KOPT-K1 (cell line): ENCODE measurements around the gene DDX10.
A peak's percentile ranks its signal among the peaks of the same experiment; 100 is the strongest.
"Not testable (repeated sequence)": the region's sequence is repeated elsewhere in the genome, so short reads cannot be mapped to it uniquely, and the experiment has no call there.

Experiments
- H3K27ac ChIP-seq: fragments of 200-600 bp; sonication (generic); 2 replicates; pipeline ENCODE4 v1.5.1; 2016; ENCODE audit warnings: antibody characterized with exemption, mild to moderate bottlenecking, low read depth, low read length; ENCODE audit not compliant: poor library complexity, severe bottlenecking
- H3K36me3 ChIP-seq: fragments of 200-600 bp; sonication (generic); 2 replicates; pipeline ENCODE4 v1.5.1; 2017; ENCODE audit warnings: antibody characterized with exemption, mild to moderate bottlenecking, low read length, moderate library complexity; ENCODE audit not compliant: insufficient read depth
- H3K9me3 ChIP-seq: fragments of 200-600 bp; sonication (generic); 2 replicates; pipeline ENCODE4 v1.5.1; 2017; ENCODE audit warnings: antibody characterized with exemption, low read length, mild to moderate bottlenecking; ENCODE audit not compliant: insufficient read depth, poor library complexity, severe bottlenecking

Gene DDX10

DNA sequence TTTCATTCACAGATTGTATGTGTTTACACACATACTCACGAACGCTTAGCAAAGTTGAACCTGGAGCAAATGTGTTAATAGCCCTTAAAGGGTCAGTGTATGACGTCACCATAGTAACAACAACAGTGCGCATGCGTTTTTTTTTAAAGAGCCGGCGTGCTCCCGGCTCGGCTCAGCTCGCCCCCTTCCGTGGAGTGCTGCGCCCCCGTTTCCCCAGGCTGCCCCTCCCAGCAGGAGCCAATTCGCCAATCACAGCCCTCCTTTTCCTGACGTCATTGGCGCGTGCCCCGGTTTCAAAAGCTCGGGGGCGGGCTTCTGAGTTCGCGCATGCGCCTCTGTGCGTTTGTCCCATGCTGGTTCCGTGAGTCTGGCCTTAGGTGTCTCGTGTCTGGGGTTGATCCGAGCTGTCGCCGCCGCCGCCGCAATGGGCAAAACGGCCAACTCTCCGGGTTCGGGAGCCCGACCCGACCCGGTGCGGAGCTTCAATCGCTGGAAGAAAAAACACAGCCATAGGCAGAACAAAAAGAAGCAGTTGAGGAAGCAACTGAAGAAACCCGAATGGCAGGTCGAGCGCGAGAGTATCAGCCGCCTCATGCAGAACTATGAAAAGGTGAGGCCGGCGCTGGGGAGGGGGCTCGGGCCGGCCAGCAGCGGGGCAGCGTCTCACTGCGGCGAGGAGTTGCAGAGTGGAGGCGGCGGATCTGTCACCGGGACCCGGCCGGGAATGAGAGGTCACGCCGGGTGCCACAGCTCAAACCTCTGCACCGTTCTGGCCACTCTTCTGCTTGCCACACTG lies at the start of gene DDX10:
DDX10 (plus strand) TSS at position 340 of the 796 bp plus-strand sequence; CDS start at position 425, 85 bp downstream.
- Histone ChIP-seq H3K27ac (peak within 1 kb of the TSS; percentile 62), H3K36me3 (peaks cover 31% of the 10 kb centered on the region), H3K9me3 (no peaks in the 10 kb centered on the region)

DNA sequence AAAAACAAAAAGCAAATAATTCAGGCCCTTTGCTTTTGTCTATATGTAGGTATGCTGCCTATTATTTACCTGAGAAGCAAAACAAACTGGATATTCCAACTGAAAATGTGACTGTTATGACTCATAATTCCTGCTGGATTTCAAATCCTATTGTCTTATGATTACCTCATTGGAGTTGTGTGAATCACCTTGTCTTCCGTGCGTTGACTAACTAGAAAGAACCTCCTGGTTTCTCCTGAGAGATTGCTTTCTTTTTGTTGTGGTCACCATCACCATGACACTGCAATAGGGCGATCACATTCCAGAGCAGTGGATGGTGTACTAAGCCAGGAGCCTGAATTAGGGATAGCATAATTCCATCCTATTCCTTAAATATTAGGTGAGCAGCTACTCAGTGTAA lies 48.3 kb upstream of the DDX10 start:
- Histone ChIP-seq H3K9me3 (no peaks in the 10 kb centered on the region), H3K27ac (no peak overlapping the region), H3K36me3 (no peaks in the 10 kb centered on the region)

DNA sequence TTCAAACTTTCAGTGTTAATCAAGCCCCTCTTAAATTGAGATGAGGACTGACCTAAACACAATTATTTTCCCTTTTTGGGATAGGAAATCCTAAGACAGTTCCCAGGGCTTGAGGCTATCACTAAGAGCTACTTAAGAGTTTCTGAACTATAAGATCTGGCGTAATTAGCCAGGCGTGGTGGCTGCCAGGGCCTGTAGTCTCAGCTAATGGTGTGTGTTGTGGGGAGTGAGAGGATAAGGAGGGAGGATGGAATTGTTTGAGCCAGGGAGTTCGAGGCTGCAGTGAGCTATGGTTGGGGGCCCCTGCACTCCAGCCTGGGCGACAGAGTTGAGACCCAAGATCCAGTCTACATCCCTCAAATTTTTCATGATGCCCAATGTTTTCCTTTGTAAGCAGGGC lies 47.8 kb upstream of the DDX10 start:
- no peak overlapping the region for H3K27ac ChIP-seq

DNA sequence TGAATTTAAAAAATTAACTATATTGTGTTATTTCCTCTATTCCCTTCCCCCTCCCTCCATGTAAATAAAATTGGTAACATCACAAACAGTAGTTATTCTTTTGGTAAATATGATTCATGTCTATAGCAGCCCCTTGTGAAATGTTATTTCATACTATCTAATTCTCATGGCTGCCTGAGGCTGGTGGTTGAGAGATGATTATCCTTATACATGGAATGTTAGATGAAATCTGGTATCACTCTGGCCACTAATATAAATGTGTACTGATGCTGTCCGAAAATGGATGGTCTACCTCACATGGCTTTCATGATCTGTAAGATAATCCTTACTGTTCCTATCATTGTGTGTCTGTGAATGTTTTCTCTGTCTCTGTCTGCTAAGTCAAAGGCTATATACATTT lies 46.3 kb upstream of the DDX10 start:
- Histone ChIP-seq H3K36me3 (no peaks in the 10 kb centered on the region), H3K27ac (no peak overlapping the region), H3K9me3 (no peaks in the 10 kb centered on the region)

More for the DNA sequence above, 47.8 kb upstream of the DDX10 start:
- Histone ChIP-seq H3K9me3 (no peaks in the 10 kb centered on the region), H3K36me3 (no peaks in the 10 kb centered on the region)

DNA sequence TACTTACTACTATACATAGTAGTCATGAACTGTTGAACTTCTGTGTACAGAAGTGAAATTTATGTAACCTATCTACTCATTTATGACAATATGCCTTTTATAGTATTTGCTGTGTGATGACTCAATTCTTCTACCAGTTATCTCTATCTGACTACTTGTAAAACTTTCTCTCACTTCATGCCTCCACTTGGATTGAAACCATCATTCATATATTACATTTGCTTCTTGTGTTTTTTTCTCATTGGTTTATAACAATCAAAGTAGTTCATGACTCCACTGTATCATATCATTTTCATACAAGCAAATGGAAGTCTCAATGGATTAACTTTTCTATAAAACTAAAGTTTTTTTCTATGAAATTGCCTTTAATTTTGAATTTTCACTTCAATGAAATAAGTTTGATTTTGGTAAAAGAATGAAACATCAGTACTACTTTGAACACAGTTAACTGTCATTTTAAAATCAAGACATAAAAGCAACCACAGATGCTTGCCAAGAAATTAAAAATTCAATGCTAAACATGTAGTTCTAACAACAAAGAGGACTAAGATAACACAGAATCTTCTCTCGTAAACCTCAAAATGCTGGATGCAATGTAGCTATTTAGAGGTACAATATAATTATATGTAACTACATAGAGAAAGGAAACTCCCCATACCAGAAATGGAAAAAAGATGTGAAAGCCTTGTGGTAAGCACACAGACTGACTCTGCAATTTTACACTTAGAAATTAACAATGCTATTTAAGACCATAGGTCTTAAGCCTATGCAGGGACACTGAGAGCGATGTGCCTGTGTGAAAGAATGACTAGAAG lies 43.7 kb upstream of the DDX10 start:
- Histone ChIP-seq H3K9me3 (no peaks in the 10 kb centered on the region), H3K27ac (peak overlapping the region; percentile 36), H3K36me3 (no peaks in the 10 kb centered on the region)

DNA sequence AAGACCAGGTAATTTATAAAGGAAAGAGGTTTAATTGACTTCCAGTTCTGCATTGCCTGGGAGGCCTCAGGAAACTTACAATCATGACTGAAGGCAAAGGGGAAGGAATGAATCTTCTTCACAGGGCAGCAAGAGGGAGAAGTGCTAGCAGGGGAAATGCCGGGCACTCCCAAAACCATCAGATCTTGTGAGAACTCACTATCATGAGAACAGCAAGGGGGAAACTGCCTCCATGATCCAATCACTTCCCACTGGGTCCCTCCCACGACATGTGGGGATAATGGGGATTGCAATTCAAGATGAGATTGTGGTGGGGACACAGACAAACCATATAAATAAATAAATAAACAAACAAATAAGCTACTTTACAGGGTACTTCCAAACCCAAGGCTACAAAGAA lies 42.5 kb upstream of the DDX10 start:
- Histone ChIP-seq H3K36me3 (no peaks in the 10 kb centered on the region), H3K27ac (no peak overlapping the region), H3K9me3 (no peaks in the 10 kb centered on the region)

DNA sequence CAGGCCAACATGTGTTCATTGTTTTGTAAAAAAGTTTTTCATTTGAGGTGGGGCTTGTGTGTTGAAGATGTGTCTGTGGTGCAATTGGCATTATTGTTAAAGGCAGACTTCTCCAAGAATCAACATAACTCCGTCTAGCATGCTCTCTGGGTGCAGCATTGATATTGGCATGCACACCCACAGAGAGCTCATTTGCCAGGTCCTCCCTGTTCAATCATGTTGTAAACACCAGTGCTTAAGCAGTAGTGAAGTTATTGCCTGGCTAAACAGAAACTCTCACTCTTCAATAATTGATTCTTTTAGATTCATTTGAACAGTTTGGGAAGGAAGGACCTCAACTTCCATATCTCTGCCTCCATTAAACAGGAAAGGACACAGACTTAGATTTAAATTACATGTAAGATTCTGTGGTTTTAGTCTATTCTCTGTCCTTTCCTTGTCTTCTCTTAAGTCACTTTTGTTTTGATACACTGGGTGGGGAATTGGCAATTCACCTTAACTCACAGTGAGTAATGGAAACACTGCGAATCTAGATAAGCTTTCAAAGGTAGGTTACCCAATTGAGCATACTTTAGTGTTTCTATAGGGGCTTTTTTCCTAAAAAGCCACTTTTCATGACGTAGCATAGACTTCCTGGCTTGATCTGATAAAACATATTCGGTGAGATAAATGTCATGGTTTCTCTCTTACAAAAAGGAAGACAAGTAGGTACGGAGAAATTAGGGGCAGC lies 40.5 kb upstream of the DDX10 start:
- Histone ChIP-seq H3K27ac (no peak overlapping the region), H3K36me3 (no peaks in the 10 kb centered on the region), H3K9me3 (peaks cover 14% of the 10 kb centered on the region)

DNA sequence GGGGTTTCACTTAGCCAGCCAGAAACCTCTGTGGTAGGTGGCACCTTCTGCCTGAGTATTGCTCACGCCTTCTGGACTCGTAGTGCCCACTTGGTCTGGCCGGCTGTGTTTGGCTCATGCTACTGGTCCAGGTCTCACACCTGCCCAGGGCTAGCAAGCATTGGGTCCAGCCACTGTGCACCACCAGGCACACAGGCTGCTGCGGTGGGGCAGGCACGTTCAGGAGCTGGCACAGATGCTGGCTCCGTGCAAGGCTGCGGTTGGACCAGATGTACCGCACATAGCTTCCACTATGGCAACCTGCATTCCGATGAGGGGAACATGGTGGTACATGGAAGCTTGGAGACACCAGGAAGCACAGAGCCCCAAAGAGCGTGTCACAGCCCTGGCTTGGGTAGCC lies 36.5 kb upstream of the DDX10 start:
- peaks cover 21% of the 10 kb centered on the region for H3K9me3 ChIP-seq
- no peak overlapping the region for H3K27ac ChIP-seq
- H3K36me3 ChIP-seq = no peaks in the 10 kb centered on the region

DNA sequence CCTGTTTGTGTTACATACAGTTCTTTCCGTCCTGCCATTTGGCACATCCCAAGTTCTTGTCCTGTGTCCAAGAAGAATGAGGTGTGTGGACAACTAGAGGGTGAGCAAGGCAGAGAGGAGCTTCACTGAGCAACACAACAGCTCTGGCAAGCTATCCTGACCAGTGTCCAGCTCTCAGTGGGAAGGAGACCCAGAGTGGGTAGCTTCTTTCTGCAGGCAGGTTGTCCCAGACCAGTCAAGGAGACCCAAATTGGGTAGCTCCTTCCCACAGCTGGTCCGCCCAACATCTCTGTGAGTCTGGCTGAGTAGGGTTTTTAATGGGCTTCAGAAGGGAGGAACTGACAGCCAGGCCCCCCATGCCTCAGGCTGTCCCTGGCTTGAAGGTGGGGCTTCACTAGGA lies 36.1 kb upstream of the DDX10 start:
- Histone ChIP-seq H3K36me3 (no peaks in the 10 kb centered on the region), H3K27ac (no peak overlapping the region), H3K9me3 (peaks cover 21% of the 10 kb centered on the region)

DNA sequence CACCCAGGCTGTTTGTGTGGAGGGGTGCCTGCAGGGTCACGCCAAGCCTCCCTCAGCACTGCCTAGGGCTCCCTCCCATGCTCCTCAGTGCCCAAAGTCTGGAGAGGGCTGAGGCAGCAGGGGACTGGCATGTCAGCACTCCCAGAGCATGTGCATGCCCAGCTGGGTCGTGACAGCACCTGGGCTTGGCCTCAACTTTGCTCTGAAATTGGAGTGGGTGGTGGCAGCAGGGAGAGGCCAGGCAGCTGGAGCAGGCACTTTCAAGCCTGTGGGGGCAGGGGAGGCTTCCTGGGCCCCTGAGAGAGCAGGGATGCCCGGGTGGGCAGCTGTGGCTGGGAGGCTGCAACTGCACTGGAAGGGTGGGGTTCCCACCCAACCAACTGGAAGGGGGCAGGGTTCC lies 35.6 kb upstream of the DDX10 start:
- Histone ChIP-seq H3K27ac (no peak overlapping the region), H3K36me3 (no peaks in the 10 kb centered on the region), H3K9me3 (peaks cover 21% of the 10 kb centered on the region)

DNA sequence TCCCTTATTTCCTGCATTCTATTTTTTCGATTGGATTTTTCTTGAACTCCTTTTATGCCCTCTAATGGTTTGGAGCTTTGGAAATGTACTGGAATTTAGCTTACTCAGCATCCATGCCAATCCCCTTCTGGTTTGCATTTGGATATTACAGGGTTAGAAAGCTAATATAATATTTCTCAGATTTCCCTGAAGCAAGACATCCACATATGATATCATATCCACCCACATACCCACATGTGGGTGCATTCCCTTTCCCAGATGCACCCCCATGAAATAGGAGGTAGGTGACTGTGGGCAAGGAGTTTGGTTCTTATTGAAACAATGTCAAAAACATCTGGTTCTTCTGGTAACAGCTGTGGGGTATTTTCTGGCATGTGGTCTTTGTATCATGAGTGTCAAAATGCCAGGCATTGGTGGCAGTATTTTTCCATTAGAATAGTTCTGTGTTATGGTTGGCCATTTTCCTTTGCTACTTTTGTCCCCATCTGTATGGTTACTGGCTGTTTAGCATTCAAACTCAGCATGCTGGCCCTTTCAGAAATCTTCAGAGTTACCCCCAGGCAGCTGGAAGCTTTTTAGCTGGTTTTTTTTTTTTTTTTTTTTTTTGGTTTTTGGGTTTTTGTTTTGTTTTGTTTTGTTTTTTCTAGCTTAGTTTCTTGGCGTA lies 32.7 kb upstream of the DDX10 start:
- Histone ChIP-seq H3K36me3 (no peaks in the 10 kb centered on the region), H3K9me3 (peaks cover 21% of the 10 kb centered on the region), H3K27ac (no peak overlapping the region)

DNA sequence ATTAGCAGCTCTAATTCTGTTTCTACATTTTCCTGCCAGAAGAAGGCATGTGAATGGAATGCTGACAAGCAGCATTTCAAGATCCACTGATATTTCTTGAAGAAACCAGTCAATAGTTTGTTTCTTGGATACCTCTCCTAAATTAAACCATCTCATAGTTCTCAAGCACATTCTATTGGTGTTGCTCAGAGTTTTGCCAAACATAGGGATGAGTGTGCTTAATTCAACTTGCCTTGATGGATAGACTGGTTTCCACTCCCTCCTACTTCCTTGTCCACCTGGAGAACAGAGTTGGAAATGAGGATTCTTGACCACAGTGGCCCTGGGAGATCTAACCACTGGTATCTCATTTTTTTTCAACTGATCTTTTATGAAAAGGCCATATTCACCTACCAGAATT lies 29.8 kb upstream of the DDX10 start:
- no peak overlapping the region for H3K27ac ChIP-seq
- no peaks in the 10 kb centered on the region for H3K9me3 ChIP-seq
- H3K36me3 ChIP-seq = no peaks in the 10 kb centered on the region

DNA sequence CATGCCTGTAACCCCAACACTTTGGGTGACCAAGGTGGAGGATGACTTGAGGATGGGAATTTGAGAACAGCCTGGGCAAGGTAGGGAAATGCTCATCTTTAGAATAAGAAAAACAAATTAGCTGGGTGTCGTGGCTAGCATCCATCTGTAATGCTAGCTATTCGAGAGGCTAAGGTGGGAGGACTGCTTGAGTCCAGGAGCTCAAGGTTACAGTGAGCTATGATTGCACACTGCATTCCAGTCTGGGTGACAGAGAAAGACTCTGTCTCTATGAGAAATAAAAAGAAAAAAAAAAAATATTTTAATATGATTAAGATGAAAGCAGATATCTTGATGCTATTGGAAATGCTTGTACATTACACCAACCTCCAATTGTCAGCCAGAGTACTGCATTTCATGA lies 28.6 kb upstream of the DDX10 start:
- no peaks in the 10 kb centered on the region for H3K9me3 ChIP-seq
- no peak overlapping the region for H3K27ac ChIP-seq
- H3K36me3 ChIP-seq = no peaks in the 10 kb centered on the region

DNA sequence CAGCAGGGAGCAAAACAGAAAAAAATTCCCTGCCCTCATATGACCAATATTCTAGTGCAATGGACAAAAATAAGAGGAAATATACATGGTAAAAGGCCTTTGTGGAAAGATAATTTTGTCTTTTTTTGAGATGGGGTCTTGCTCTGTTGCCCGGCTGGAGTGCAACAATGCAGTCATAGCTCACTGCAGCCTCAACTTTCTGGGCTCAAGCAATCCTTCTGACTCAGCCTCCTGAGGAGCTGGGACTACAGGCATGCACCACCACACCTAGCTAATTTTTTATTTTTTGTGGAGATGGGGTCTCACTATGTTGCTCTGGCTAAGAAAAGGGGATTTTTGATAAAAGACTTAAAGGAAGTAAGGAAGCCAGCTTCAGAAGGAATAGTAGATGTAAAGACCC lies 25.7 kb upstream of the DDX10 start:
- no peaks in the 10 kb centered on the region for H3K9me3 ChIP-seq
- no peaks in the 10 kb centered on the region for H3K36me3 ChIP-seq
- H3K27ac ChIP-seq = no peak overlapping the region

DNA sequence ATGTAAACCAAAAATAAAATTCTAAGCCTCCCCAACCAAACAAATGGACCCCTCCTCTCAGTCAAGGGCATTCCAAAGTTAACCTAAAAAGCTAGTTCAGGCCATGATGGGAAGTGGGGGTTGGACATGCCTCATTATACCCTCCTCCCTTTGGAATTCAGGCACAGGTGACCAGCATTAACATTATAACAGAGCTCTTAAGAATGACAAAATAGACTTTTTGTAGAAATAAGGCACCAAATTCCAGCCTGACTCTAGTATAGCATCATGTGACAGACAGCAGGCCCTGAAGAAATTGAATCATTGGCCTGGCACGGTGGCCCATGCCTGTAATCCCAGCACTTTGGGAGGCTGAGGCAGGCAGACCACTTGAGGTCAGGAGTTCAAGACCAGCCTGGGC lies 23.1 kb upstream of the DDX10 start:
- H3K36me3 ChIP-seq, H3K9me3 ChIP-seq, H3K27ac ChIP-seq: not testable (repeated sequence)
